GM20000 (cell line): Measurements from ENCODE around the gene DYSF.

Experiments
- DNase-seq: peaks from one replicate; pipeline ENCODE4 v3.0.0; 2012; ENCODE audit warnings: low spot score
- TF ChIP-seq, protein P1 (sequence below): IDR thresholded peaks from 2 replicates; pipeline ENCODE4 v1.5.1; 2012; ENCODE audit warnings: mild to moderate bottlenecking, control low read depth; ENCODE audit errors: extremely low read depth, missing control alignments

Gene DYSF

DNA sequence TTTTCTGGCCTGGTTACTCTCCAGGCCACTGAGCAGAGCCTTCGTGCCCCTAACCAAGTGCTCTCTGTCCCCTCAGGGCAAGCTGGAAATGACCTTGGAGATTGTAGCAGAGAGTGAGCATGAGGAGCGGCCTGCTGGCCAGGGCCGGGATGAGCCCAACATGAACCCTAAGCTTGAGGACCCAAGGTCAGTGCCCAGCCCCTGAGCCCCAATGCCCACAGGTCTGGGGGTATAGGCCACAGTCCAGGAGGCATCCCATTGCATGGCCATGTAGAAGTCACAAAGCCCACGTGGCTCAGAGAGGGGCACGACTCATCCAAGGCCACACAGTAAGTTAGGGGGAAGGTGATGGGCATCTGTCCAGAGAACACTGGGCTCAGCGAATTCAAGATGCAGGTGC, 227.6 kb downstream of the DYSF start:
- TF ChIP-seq, protein P1, sequence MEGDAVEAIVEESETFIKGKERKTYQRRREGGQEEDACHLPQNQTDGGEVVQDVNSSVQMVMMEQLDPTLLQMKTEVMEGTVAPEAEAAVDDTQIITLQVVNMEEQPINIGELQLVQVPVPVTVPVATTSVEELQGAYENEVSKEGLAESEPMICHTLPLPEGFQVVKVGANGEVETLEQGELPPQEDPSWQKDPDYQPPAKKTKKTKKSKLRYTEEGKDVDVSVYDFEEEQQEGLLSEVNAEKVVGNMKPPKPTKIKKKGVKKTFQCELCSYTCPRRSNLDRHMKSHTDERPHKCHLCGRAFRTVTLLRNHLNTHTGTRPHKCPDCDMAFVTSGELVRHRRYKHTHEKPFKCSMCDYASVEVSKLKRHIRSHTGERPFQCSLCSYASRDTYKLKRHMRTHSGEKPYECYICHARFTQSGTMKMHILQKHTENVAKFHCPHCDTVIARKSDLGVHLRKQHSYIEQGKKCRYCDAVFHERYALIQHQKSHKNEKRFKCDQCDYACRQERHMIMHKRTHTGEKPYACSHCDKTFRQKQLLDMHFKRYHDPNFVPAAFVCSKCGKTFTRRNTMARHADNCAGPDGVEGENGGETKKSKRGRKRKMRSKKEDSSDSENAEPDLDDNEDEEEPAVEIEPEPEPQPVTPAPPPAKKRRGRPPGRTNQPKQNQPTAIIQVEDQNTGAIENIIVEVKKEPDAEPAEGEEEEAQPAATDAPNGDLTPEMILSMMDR, result no peak
- no peak for DNase-seq

GRCh38 chr2:71681626-71682025, 228.3 kb downstream of the DYSF start:
- DNase-seq, result no peak
- TF ChIP-seq, protein P1, result no peak

GRCh38 chr2:71682341-71682740, 229.0 kb downstream of the DYSF start:
- TF ChIP-seq, protein P1, result no peak
- no peak for DNase-seq

DNA sequence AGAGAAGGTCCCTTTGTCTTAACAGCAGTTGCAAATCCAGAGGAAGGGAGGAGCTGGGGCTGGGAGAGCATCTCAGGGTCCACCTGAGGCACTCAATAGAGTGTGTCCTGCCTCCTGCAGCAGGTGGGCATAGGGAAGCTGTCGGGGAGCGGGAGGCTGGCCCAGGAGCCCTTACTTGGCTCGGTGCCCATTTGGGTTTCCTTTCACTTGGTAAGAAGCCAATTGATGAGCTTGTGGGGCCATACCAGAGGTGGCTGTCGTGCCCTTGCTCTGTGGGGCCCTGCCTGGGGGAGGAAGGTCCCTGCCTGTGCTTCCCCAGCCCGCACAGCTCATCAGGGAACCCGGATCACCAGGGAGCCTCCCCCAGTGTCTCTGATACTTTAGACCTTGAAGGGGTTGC, 229.7 kb downstream of the DYSF start:
- DNase-seq, result no peak
- TF ChIP-seq, protein P1, result no peak

- no peak for DNase-seq
- TF ChIP-seq, protein P1, result no peak
These were observed 230.3 kb downstream of the DYSF start for GRCh38 chr2:71683666-71684065.

GRCh38 chr2:71684226-71685072, 231.1 kb downstream of the DYSF start:
- no peak for DNase-seq
- TF ChIP-seq, protein P1, result no peak

GRCh38 chr2:71685073-71685848, 231.9 kb downstream of the DYSF start:
- DNase-seq, result no peak
- TF ChIP-seq, protein P1, result no peak
